IMR-90 (cell line): Measurements from ENCODE around the gene PSEN1. TPM values are rescaled to one million over a fixed set of nuclear protein-coding genes. Genes with fewer than 3 reads are reported as not detected.

Source experiments
- ATAC-seq: fragments of 200-7000 bp; cut with Tn5 transposase; 2 replicates; pipeline ENCODE4 v1.9.1; 2020; ENCODE audit warnings: low read depth, mild to moderate bottlenecking, moderate library complexity
- BruUV-seq: library from RNA; stranded (reverse); fragments of 400-500 nt; replicated peaks from 2 replicates; lab custom pipeline; 2021; lab: Mats Ljungman, UMichigan
- CTCF ChIA-PET: fragments of 300-600 bp; formaldehyde crosslinking; extraction: SDS; loops from one replicate; lab custom pipeline; 2021; ENCODE audit warnings: antibody characterized with exemption; lab: Yijun Ruan, JAX
- POLR2A ChIA-PET: fragments of 300-600 bp; sonication (Branson Sonifier 250); formaldehyde crosslinking; loops from one replicate; lab custom pipeline; 2022; ENCODE audit warnings: antibody characterized with exemption; ENCODE audit not compliant: unreplicated experiment; lab: Charles Lee
- DNase-seq: peaks from one replicate; pipeline ENCODE4 v3.0.0; 2013
- H2AFZ ChIP-seq: replicated peaks from 2 replicates; pipeline ENCODE3; 2013; ENCODE audit warnings: low read length, mild to moderate bottlenecking; ENCODE audit not compliant: poor library complexity
- H2AK5ac ChIP-seq: 2 replicates; pipeline ENCODE4 v1.6.1; 2013; ENCODE audit warnings: low read depth, low read length, inconsistent platforms
- H2AK9ac ChIP-seq: replicated peaks from 2 replicates; pipeline ENCODE3; 2013; ENCODE audit warnings: mild to moderate bottlenecking, low read depth, low read length, moderate library complexity; ENCODE audit not compliant: poor library complexity
- H2BK120ac ChIP-seq: 2 replicates; pipeline ENCODE4 v1.6.1; 2013; ENCODE audit warnings: low read depth, low read length, inconsistent platforms
- H2BK15ac ChIP-seq: 3 replicates; pipeline ENCODE4 v1.6.1; 2013; ENCODE audit warnings: low read depth, low read length, inconsistent platforms
- H2BK20ac ChIP-seq: 2 replicates; pipeline ENCODE4 v1.6.1; 2013; ENCODE audit warnings: low read depth, mild to moderate bottlenecking, inconsistent platforms, low read length, moderate library complexity
- H2BK5ac ChIP-seq: 2 replicates; pipeline ENCODE4 v1.6.1; 2013; ENCODE audit warnings: mild to moderate bottlenecking, low read depth, low read length, inconsistent platforms; ENCODE audit not compliant: poor library complexity, severe bottlenecking
- H3K14ac ChIP-seq: replicated peaks from 2 replicates; pipeline ENCODE4 v1.6.1; 2013; ENCODE audit warnings: low read depth, low read length, inconsistent platforms
- H3K18ac ChIP-seq: 2 replicates; pipeline ENCODE4 v1.6.1; 2013; ENCODE audit warnings: low read depth, low read length, control low read depth
- H3K23ac ChIP-seq: 2 replicates; pipeline ENCODE4 v1.6.1; 2013; ENCODE audit warnings: low read depth, low read length, inconsistent platforms
- H3K27ac ChIP-seq: 2 replicates; pipeline ENCODE4 v1.5.1; 2013; ENCODE audit warnings: mild to moderate bottlenecking, control low read depth, low read length; ENCODE audit not compliant: insufficient read depth
- H3K27me3 ChIP-seq: 2 replicates; pipeline ENCODE4 v1.6.1; 2013; ENCODE audit warnings: low read length; ENCODE audit not compliant: control insufficient read depth, insufficient read depth
- H3K36me3 ChIP-seq: 2 replicates; pipeline ENCODE4 v1.6.1; 2013; ENCODE audit warnings: low read length, mixed read lengths; ENCODE audit not compliant: control insufficient read depth, insufficient read depth
- H3K4ac ChIP-seq: 2 replicates; pipeline ENCODE4 v1.6.1; 2013; ENCODE audit warnings: low read depth, low read length, inconsistent platforms
- H3K4me1 ChIP-seq: 2 replicates; pipeline ENCODE4 v1.6.1; 2013; ENCODE audit warnings: low read length, mixed read lengths; ENCODE audit not compliant: control insufficient read depth, insufficient read depth
- H3K4me2 ChIP-seq: 2 replicates; pipeline ENCODE4 v1.6.1; 2013; ENCODE audit warnings: low read depth, mild to moderate bottlenecking, control low read depth, low read length, moderate library complexity
- H3K4me3 ChIP-seq: 2 replicates; pipeline ENCODE4 v1.5.1; 2013; ENCODE audit warnings: low read depth, mild to moderate bottlenecking, control low read depth, low read length, moderate library complexity; ENCODE audit not compliant: insufficient read depth
- H3K56ac ChIP-seq: 2 replicates; pipeline ENCODE4 v1.6.1; 2013; ENCODE audit warnings: low read length, inconsistent platforms; ENCODE audit not compliant: insufficient read depth; ENCODE audit errors: extremely low read depth
- H3K79me1 ChIP-seq, 2 experiments: 2 replicates each; pipeline ENCODE4 v1.6.1; 2013; ENCODE audit warnings: low read length in 2 of 2, inconsistent platforms in 1 of 2, low read depth in 1 of 2
- H3K9ac ChIP-seq: 2 replicates; pipeline ENCODE4 v1.6.1; 2013; ENCODE audit warnings: low read depth, low read length, control low read depth
- H3K9me1 ChIP-seq: 2 replicates; pipeline ENCODE4 v1.6.1; 2013; ENCODE audit warnings: low read length, inconsistent platforms; ENCODE audit not compliant: insufficient read depth
- H3K9me3 ChIP-seq: 2 replicates; pipeline ENCODE4 v1.6.1; 2013; ENCODE audit warnings: low read length; ENCODE audit not compliant: control insufficient read depth, insufficient read depth
- H4K20me1 ChIP-seq: 2 replicates; pipeline ENCODE4 v1.6.1; 2013; ENCODE audit warnings: low read length, inconsistent platforms; ENCODE audit not compliant: insufficient read depth
- H4K5ac ChIP-seq: 2 replicates; pipeline ENCODE4 v1.6.1; 2013; ENCODE audit warnings: mild to moderate bottlenecking, low read depth, low read length, control low read depth
- H4K8ac ChIP-seq, 2 experiments: 2 replicates each; pipeline ENCODE4 v1.6.1; 2013; ENCODE audit warnings: low read depth in 2 of 2, low read length in 2 of 2, control low read depth in 1 of 2, inconsistent platforms in 1 of 2
- H4K91ac ChIP-seq: 2 replicates; pipeline ENCODE4 v1.6.1; 2013; ENCODE audit warnings: low read depth, low read length, inconsistent platforms; ENCODE audit not compliant: insufficient read depth
- BHLHE40 ChIP-seq: fragments of 150-350 bp; IDR thresholded peaks from 2 replicates; pipeline ENCODE4 v1.6.1; 2016; ENCODE audit warnings: mild to moderate bottlenecking, low read depth, low read length
- CEBPB ChIP-seq: IDR thresholded peaks from 2 replicates; pipeline ENCODE4 v1.6.1; 2012; ENCODE audit warnings: low read depth, low read length, improper control_type of control experiment
- CHD1 ChIP-seq: IDR thresholded peaks from 2 replicates; pipeline ENCODE4 v1.6.1; 2012; ENCODE audit warnings: low read depth, low read length, improper control_type of control experiment
- FOS ChIP-seq: fragments of 150-350 bp; IDR thresholded peaks from 2 replicates; pipeline ENCODE4 v1.6.1; 2016; ENCODE audit warnings: low read depth, low read length
- MAFK ChIP-seq: IDR thresholded peaks from 2 replicates; pipeline ENCODE4 v1.6.1; 2012; ENCODE audit warnings: low read depth, low read length, improper control_type of control experiment
- MAZ ChIP-seq: IDR thresholded peaks from 2 replicates; pipeline ENCODE4 v1.6.1; 2012; ENCODE audit warnings: low read depth, mild to moderate bottlenecking, low read length, improper control_type of control experiment, moderate library complexity, borderline replicate concordance
- MXI1 ChIP-seq: IDR thresholded peaks from 2 replicates; pipeline ENCODE4 v1.6.1; 2012; ENCODE audit warnings: low read depth, mild to moderate bottlenecking, low read length, moderate library complexity, borderline replicate concordance
- NFE2L2 ChIP-seq: fragments of 150-350 bp; IDR thresholded peaks from 2 replicates; pipeline ENCODE4 v1.6.1; 2016; ENCODE audit warnings: low read depth, mild to moderate bottlenecking, low read length
- POLR2A ChIP-seq: IDR thresholded peaks from 2 replicates; pipeline ENCODE4 v1.6.1; 2012; ENCODE audit warnings: mild to moderate bottlenecking, low read depth, low read length
- RAD21 ChIP-seq: IDR thresholded peaks from 2 replicates; pipeline ENCODE4 v1.6.1; 2012; ENCODE audit warnings: low read length, improper control_type of control experiment
- RCOR1 ChIP-seq: IDR thresholded peaks from 2 replicates; pipeline ENCODE4 v1.6.1; 2012; ENCODE audit warnings: mild to moderate bottlenecking, low read length, improper control_type of control experiment; ENCODE audit not compliant: insufficient replicate concordance
- RFX5 ChIP-seq: IDR thresholded peaks from 2 replicates; pipeline ENCODE4 v1.8.0; 2012; ENCODE audit warnings: low read depth, mild to moderate bottlenecking, low read length, moderate library complexity
- SMC3 ChIP-seq: fragments of 150-350 bp; IDR thresholded peaks from 2 replicates; pipeline ENCODE4 v1.6.1; 2016; ENCODE audit warnings: low read depth, mild to moderate bottlenecking, antibody characterized with exemption, low read length, moderate library complexity
- WGBS, 2 experiments: methylation state at CpG; one replicate each; pipeline versions ENCODE4 v1.1.5 to v1.1.7; 2013; ENCODE audit warnings: missing lambda C conversion rate in 2 of 2; ENCODE audit not compliant: insufficient read length in 1 of 2; ENCODE audit errors: extremely low coverage in 2 of 2; 5-methylcytosine and 5-hydroxymethylcytosine counted together
- dilution Hi-C: fragments of 300-500 bp; cut with HindIII; formaldehyde crosslinking; loops from one replicate; pipeline ENCODE4 v1.14.3; 2018; ENCODE audit warnings: low sequenced_read_pairs; ENCODE audit not compliant: unreplicated experiment
- in situ Hi-C: fragments of 300-500 bp; cut with MboI; formaldehyde crosslinking; loops from 3 replicates; pipeline ENCODE4 v1.14.3; 2019; ENCODE audit warnings: low sequenced_read_pairs, inconsistent platforms, mixed read lengths
- intact Hi-C: fragments of 100-400 bp; cut with micrococcal nuclease; formaldehyde crosslinking; loops from 2 replicates; pipeline ENCODE4 v1.10.0; 2022
- polyA plus RNA-seq, 3 experiments: library from polyadenylated mRNA; depleted of rRNA; stranded (reverse); fragments of >200 nt; gene quantifications; 2 replicates each; pipeline ENCODE4 v1.2.3, GENCODE V29; 2012; ENCODE audit warnings: low replicate concordance in 1 of 3
- total RNA-seq: library from RNA; depleted of rRNA; stranded (reverse); fragments of >200 nt; gene quantifications from 2 replicates; pipeline ENCODE4 v1.2.3, GENCODE V29; 2012
- TF ChIP-seq, protein P1 (sequence below): fragments of 150-350 bp; IDR thresholded peaks from 2 replicates; pipeline ENCODE4 v1.6.1; 2016; ENCODE audit warnings: low read depth, mild to moderate bottlenecking, low read length, moderate library complexity, borderline replicate concordance
- TF ChIP-seq, protein P2 (sequence below): fragments of 150-350 bp; IDR thresholded peaks from 2 replicates; pipeline ENCODE4 v1.6.1; 2017; ENCODE audit warnings: mild to moderate bottlenecking, antibody characterized with exemption, low read length, low read depth
- TF ChIP-seq, protein P3 (sequence below): conservative IDR thresholded peaks from 2 replicates; pipeline ENCODE4 v1.5.1; 2012; ENCODE audit warnings: mild to moderate bottlenecking, low read depth, low read length, improper control_type of control experiment

PSEN1 gene
- total and polyA plus RNA-seq, 2 of the 4 experiments (the other 2 are of a cell fraction) = 14.8 to 62.7 TPM

DNA sequence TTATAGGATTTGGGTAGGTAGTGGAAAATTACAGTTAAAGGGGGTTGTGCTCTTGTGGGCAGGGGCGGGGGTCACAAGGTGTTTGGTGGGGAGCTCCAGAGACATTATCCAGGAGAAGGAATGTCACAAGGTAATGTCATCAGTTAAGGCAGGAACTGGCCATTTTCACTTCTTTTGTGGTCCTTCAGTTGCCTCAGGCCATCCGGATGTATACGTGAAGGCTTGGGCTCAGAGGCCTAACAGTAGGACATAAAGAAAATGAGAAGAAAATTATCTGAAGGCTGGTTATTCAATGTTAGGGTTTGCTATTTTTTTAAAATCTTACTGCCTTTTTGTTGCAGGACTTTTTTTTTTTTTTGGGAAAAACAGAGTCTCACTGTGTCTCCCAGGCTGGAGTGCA lies 2.5 kb upstream of the PSEN1 start:
- intact Hi-C loops (no loop called here), dilution Hi-C loops (no loop called here), in situ Hi-C loops (no loop called here)
- H3K27me3 ChIP-seq = no peaks in the 10 kb centered on the region
- H3K27ac ChIP-seq = no peak overlapping the region
- peaks cover 4% of the 10 kb centered on the region for H3K4me1 ChIP-seq
- no peaks in the 10 kb centered on the region for H3K36me3 ChIP-seq
- H3K9me3 ChIP-seq = no peaks in the 10 kb centered on the region
- ChIA-PET POLR2A (no interaction called here), CTCF (no interaction called here)
- TF ChIP-seq FOS = no peak
- TF ChIP-seq BHLHE40 = no peak
- TF ChIP-seq MAFK = no peak
- TF ChIP-seq NFE2L2 = no peak
- no peak for TF ChIP-seq MXI1
- TF ChIP-seq, protein P1, sequence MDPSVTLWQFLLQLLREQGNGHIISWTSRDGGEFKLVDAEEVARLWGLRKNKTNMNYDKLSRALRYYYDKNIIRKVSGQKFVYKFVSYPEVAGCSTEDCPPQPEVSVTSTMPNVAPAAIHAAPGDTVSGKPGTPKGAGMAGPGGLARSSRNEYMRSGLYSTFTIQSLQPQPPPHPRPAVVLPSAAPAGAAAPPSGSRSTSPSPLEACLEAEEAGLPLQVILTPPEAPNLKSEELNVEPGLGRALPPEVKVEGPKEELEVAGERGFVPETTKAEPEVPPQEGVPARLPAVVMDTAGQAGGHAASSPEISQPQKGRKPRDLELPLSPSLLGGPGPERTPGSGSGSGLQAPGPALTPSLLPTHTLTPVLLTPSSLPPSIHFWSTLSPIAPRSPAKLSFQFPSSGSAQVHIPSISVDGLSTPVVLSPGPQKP = no peak
- TF ChIP-seq MAZ = no peak
- no peak for TF ChIP-seq POLR2A
- TF ChIP-seq CHD1 = no peak
- TF ChIP-seq RFX5 = no peak
- TF ChIP-seq RAD21 = no peak
- TF ChIP-seq SMC3 = no peak
- no peak for TF ChIP-seq CEBPB
- TF ChIP-seq RCOR1 = no peak
- TF ChIP-seq, protein P2, sequence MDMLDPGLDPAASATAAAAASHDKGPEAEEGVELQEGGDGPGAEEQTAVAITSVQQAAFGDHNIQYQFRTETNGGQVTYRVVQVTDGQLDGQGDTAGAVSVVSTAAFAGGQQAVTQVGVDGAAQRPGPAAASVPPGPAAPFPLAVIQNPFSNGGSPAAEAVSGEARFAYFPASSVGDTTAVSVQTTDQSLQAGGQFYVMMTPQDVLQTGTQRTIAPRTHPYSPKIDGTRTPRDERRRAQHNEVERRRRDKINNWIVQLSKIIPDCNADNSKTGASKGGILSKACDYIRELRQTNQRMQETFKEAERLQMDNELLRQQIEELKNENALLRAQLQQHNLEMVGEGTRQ = no peak
- TF ChIP-seq, protein P3, sequence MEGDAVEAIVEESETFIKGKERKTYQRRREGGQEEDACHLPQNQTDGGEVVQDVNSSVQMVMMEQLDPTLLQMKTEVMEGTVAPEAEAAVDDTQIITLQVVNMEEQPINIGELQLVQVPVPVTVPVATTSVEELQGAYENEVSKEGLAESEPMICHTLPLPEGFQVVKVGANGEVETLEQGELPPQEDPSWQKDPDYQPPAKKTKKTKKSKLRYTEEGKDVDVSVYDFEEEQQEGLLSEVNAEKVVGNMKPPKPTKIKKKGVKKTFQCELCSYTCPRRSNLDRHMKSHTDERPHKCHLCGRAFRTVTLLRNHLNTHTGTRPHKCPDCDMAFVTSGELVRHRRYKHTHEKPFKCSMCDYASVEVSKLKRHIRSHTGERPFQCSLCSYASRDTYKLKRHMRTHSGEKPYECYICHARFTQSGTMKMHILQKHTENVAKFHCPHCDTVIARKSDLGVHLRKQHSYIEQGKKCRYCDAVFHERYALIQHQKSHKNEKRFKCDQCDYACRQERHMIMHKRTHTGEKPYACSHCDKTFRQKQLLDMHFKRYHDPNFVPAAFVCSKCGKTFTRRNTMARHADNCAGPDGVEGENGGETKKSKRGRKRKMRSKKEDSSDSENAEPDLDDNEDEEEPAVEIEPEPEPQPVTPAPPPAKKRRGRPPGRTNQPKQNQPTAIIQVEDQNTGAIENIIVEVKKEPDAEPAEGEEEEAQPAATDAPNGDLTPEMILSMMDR = no peak
- no peak overlapping the region for H2BK20ac ChIP-seq
- no peak overlapping the region for H3K23ac ChIP-seq
- peaks cover 0 to 13% of the 10 kb centered on the region in 2 experiments; a peak in 2 of 4 replicates for H3K79me1 ChIP-seq
- BruUV-seq = no TSS peak
- DNase-seq (no peak), ATAC-seq (no peak)
- H3K4ac ChIP-seq = no peak overlapping the region
- WGBS, 2 experiments = 78% methylated on average over 1 of the region's 3 CpGs; no CpG with 5 or more reads in 1 of the 2 experiments
- 0 out of 2 replicates have a peak, but pooled peaks cover 2% of the 10 kb centered on the region for H3K9me1 ChIP-seq
- H3K4me2 ChIP-seq = no peak overlapping the region
- H3K18ac ChIP-seq = no peak overlapping the region
- H2AFZ ChIP-seq = no peak overlapping the region
- H3K56ac ChIP-seq = no peak overlapping the region
- no peak overlapping the region for H2AK5ac ChIP-seq
- H4K8ac ChIP-seq = no peak overlapping the region
- H4K91ac ChIP-seq = no peak overlapping the region
- no peak overlapping the region for H2BK120ac ChIP-seq
- H3K4me3 ChIP-seq = no peak overlapping the region
- H2BK15ac ChIP-seq = no peak overlapping the region
- H4K20me1 ChIP-seq = peaks cover 6% of the 10 kb centered on the region; the same call in 1 of the 2 replicates
- H3K14ac ChIP-seq = no peak overlapping the region
- no peak overlapping the region for H2BK5ac ChIP-seq
- no peak overlapping the region for H3K9ac ChIP-seq
- H2AK9ac ChIP-seq = no peak overlapping the region
- no peak overlapping the region for H4K5ac ChIP-seq
